ENCODE results near the gene MEX3A. TPM values are rescaled to one million over a fixed set of nuclear protein-coding genes. Genes with fewer than 3 reads are reported as not detected.
"Not testable (repeated sequence)": the region's sequence is repeated elsewhere in the genome, so short reads cannot be mapped to it uniquely, and the experiment has no call there.

MEX3A gene
- total and polyA plus RNA-seq, 10 donors, result 0.11 to 0.76 (median 0.30) TPM

GRCh38 chr1:156072251-156072650 is 10.0 kb downstream of the MEX3A start:
- no peak overlapping the region for H3K4me3 ChIP-seq
- peaks cover 5 to 27% (median 18%) of the 10 kb centered on the region in 6 donors for H3K4me1 ChIP-seq
- no peaks in the 10 kb centered on the region for H3K9me3 ChIP-seq
- H3K36me3 ChIP-seq, result no peaks in the 10 kb centered on the region
- H3K27me3 ChIP-seq (replicated peaks in 1 of 7), result peaks cover 0 to 21% (median 0%) of the 10 kb centered on the region in 7 donors
- H3K27ac ChIP-seq, result no peak overlapping the region
- no peak for DNase-seq
- TF ChIP-seq POLR2A (IDR thresholded peaks at IDR 0.05), result no peak
- 67 to 75% (median 71%) methylated on average over 6 of the region's 6 CpGs for WGBS, 5 donors
- intact Hi-C loops (cut with DNase I; ENCODE audit: low total_unique reads), result no loop called here

- Histone ChIP-seq H3K27me3 (replicated peaks in 1 of 7) (peaks cover 0 to 12% (median 0%) of the 10 kb centered on the region in 7 donors), H3K4me1 (peaks cover 5 to 22% (median 12%) of the 10 kb centered on the region in 6 donors)
- H3K4me3 ChIP-seq; H3K36me3 ChIP-seq; H3K9me3 ChIP-seq; H3K27ac ChIP-seq; DNase-seq; intact Hi-C loops (cut with DNase I; ENCODE audit: low total_unique reads): not testable (repeated sequence)
- 80 to 90% (median 89%) methylated on average over 7 of the region's 7 CpGs for WGBS, 5 donors
Observed at GRCh38 chr1:156071332-156071816, 10.9 kb downstream of the MEX3A start.

DNA sequence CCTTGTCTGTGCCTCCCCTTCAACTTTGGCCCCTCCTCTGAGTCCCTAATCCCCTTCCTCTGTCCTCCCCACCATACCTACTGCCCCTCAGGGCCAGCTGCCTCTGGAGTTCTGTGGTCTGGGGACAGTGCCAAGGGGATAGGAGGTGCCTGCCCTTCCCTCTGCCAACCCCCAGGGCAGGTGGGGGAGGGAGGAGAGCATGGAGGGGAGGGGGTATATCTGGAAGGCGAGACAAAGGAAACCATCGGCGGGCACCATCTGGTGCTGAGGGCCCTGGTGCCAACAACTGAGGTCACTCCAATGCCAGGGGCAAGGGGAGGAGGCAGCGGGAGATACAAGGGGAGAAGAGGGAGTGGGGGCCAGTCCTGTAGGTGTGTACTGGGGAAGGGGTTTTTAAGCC is 11.7 kb downstream of the MEX3A start:
- no peak for TF ChIP-seq POLR2AphosphoS5 (IDR thresholded peaks at IDR 0.05)
- TF ChIP-seq, protein P1, sequence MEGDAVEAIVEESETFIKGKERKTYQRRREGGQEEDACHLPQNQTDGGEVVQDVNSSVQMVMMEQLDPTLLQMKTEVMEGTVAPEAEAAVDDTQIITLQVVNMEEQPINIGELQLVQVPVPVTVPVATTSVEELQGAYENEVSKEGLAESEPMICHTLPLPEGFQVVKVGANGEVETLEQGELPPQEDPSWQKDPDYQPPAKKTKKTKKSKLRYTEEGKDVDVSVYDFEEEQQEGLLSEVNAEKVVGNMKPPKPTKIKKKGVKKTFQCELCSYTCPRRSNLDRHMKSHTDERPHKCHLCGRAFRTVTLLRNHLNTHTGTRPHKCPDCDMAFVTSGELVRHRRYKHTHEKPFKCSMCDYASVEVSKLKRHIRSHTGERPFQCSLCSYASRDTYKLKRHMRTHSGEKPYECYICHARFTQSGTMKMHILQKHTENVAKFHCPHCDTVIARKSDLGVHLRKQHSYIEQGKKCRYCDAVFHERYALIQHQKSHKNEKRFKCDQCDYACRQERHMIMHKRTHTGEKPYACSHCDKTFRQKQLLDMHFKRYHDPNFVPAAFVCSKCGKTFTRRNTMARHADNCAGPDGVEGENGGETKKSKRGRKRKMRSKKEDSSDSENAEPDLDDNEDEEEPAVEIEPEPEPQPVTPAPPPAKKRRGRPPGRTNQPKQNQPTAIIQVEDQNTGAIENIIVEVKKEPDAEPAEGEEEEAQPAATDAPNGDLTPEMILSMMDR (IDR thresholded peaks at IDR 0.05 in 8 of 11, conservative IDR thresholded peaks at IDR 0.05 in 3 of 11), result no peak
- intact Hi-C loops (cut with DNase I; ENCODE audit: low total_unique reads), result no loop called here
- H3K4me1 ChIP-seq, result peaks cover 0 to 22% (median 4%) of the 10 kb centered on the region in 6 donors
- no peak for DNase-seq
- no peaks in the 10 kb centered on the region for H3K36me3 ChIP-seq
- no peak overlapping the region for H3K27ac ChIP-seq
- 42 to 62% (median 50%) methylated on average over 4 of the region's 4 CpGs for WGBS, 5 donors
- peaks cover 0 to 9% (median 0%) of the 10 kb centered on the region in 7 donors for H3K27me3 ChIP-seq (replicated peaks in 1 of 7)
- no peaks in the 10 kb centered on the region for H3K9me3 ChIP-seq
- no peak overlapping the region for H3K4me3 ChIP-seq

DNA sequence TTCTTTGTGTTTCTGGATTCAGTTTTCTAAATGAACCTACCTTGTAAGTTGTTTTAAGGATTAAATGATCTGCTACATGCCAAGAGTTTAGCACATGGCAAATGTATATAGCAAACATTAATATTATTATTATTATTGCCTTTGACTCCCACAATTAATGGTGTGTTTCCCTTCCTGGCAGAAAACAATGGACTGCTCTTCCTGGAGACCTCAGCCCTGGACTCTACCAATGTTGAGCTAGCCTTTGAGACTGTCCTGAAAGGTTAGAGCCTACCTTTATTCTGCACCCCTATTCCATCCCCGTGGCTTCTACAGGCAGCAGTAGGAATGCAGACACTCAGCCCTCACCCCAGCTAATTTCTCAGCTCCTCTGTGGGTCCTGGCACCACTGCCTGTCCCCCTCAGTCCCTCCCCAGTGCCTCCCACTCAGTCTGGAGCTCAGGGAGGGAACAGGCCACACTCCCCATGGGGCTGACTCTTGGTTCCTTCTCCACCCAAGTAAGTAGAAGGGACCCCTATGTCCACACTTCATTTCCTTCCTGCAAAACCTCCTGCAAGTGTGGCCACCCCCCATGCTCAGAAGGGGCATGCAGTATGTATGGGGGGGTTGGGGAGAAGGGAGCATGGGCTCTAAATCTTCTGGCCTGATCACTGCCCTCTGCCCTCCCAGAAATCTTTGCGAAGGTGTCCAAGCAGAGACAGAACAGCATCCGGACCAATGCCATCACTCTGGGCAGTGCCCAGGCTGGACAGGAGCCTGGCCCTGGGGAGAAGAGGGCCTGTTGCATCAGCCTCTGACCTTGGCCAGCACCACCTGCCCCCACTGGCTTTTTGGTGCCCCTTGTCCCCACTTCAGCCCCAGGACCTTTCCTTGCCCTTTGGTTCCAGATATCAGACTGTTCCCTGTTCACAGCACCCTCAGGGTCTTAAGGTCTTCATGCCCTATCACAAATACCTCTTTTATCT is 12.5 kb downstream of the MEX3A start:
- Histone ChIP-seq H3K9me3 (no peaks in the 10 kb centered on the region), H3K4me1 (peaks cover 0 to 14% (median 0%) of the 10 kb centered on the region in 6 donors), H3K4me3 (no peak overlapping the region), H3K27ac (no peak overlapping the region), H3K36me3 (no peaks in the 10 kb centered on the region), H3K27me3 (replicated peaks in 1 of 7) (peaks cover 0 to 9% (median 0%) of the 10 kb centered on the region in 7 donors)
- intact Hi-C loops (cut with DNase I; ENCODE audit: low total_unique reads), result no loop called here
- no peak for TF ChIP-seq POLR2A (IDR thresholded peaks at IDR 0.05)
- TF ChIP-seq POLR2AphosphoS5 (IDR thresholded peaks at IDR 0.05), result no peak
- TF ChIP-seq, protein P1 (IDR thresholded peaks at IDR 0.05 in 8 of 11, conservative IDR thresholded peaks at IDR 0.05 in 3 of 11), result no peak
- DNase-seq, result no peak
- 69 to 85% (median 71%) methylated on average over 3 of the region's 3 CpGs for WGBS, 5 donors

- Histone ChIP-seq H3K9me3 (no peaks in the 10 kb centered on the region), H3K4me3 (no peak overlapping the region), H3K27me3 (replicated peaks in 1 of 7) (peaks cover 0 to 8% (median 0%) of the 10 kb centered on the region in 7 donors), H3K4me1 (peaks cover 0 to 12% (median 0%) of the 10 kb centered on the region in 6 donors), H3K27ac (no peak overlapping the region), H3K36me3 (no peaks in the 10 kb centered on the region)
- WGBS, 5 donors, result 71 to 83% (median 75%) methylated on average over 2 of the region's 2 CpGs
- TF ChIP-seq, protein P1 (IDR thresholded peaks at IDR 0.05 in 8 of 11, conservative IDR thresholded peaks at IDR 0.05 in 3 of 11), result no peak
- TF ChIP-seq POLR2A (IDR thresholded peaks at IDR 0.05) (no peak), POLR2AphosphoS5 (IDR thresholded peaks at IDR 0.05) (no peak)
- DNase-seq, result no peak
- intact Hi-C loops (cut with DNase I; ENCODE audit: low total_unique reads), result no loop called here
Observed at GRCh38 chr1:156067262-156067661, 15.0 kb downstream of the MEX3A start.
